GM13977 (cell line): ENCODE measurements around the gene PUS3.

Experiments used
- DNase-seq: peaks from one replicate; pipeline ENCODE4 v3.0.0; 2012; ENCODE audit warnings: low spot score
- CTCF ChIP-seq: IDR thresholded peaks from 2 replicates; pipeline ENCODE4 v1.5.1; 2012; ENCODE audit warnings: mild to moderate bottlenecking, control low read depth; ENCODE audit not compliant: insufficient read depth; ENCODE audit errors: extremely low read depth, missing control alignments
- in situ Hi-C: fragments of 300-500 bp; cut with MboI; formaldehyde crosslinking; loops from one replicate; pipeline ENCODE4 v1.12.0; 2022; ENCODE audit warnings: low sequenced_read_pairs, low pct_unique_long_range_greater_than_20kb, mixed read lengths, inconsistent platforms; ENCODE audit not compliant: unreplicated experiment

The PUS3 gene

DNA sequence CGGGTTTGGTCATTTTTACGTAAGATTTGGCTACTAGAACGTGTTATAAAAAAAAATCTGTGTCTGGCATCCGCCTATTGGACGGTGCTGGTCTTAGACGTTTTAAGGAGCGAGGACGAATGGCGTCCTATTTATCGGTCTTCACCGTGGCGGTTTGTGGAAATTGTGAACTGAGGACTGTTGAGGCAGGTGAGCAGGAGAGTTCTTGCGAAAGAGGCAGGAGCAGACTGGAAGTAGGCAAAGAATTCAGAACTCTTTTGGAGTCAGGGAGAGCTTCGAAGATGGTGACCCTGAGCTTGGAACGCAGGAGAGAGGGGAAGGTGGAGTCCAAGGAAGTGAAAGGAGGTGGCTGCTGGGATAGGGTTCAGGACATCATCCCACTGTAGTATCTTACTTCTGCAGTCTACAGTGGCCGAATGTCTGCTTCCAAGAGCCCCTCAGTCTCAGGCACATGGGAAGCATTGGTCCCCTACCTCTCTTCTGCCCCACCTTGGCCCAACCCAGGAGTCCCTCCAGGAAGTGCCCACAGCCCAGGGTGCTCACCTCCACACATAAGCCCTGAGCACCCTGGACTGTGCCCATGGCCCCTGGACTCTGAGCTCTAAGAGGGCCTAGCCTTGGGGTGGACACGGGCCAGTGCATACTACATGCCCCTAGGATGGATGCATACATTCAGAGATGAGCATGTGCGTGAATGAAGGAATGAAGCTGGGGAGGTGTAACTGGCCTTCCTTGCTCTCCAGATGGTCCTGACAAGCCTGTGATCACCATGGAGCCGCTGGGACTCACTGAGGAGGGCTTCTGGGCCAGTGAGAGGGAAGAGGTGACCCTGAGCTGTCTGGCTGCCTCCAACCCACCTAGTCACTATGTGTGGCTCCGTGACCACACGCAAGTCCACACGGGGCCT lies 46.5 kb upstream of the PUS3 start:
- no peak for DNase-seq
- in situ Hi-C loops, result no loop called here
- TF ChIP-seq CTCF, result no peak

DNA sequence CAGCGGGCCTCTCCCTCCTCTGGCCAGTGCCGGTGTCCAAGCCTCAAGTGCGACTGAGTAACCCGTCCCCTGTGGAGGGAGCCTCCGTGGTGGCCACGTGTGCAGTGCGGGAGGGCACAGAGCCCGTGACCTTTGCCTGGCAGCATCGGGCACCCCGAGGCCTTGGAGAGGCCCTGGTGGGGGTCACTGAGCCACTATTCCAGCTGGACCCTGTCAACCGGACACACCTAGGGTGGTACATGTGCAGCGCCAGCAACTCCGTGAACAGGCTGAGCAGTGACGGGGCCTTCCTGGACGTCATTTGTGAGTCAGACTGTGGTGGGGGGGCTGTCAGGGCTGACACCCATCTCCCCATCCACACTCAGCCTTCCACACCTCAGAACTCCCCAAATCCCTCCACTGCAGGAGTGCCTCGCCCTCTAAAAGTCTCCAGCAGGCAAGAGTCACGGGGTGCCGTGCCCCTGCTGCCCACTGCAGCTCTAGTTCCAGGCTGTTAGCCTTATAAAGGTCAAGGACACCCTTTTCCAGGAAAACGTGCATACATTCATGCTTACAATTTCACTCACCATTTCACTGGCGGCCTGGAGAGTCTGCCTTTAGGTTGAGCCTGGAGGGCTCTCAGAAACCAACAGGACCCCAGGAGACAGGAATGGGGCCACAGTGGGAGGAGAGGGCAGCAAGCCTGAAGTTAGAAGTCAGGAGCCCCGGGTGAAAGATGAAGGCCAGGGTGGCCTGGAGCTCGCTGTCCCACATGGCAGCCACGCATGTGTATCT lies 45.5 kb upstream of the PUS3 start:
- DNase-seq, result no peak
- in situ Hi-C loops, result no loop called here
- no peak for TF ChIP-seq CTCF

GRCh38 chr11:125947419-125948277 lies 44.6 kb upstream of the PUS3 start:
- in situ Hi-C loops, result no loop called here
- DNase-seq, result no peak
- no peak for TF ChIP-seq CTCF

- no peak for DNase-seq
- in situ Hi-C loops, result no loop called here
- no peak for TF ChIP-seq CTCF
Measured at GRCh38 chr11:125946712-125947418, 43.9 kb upstream of the PUS3 start.

- in situ Hi-C loops, result no loop called here
- TF ChIP-seq CTCF, result no peak
- DNase-seq, result no peak
Measured at GRCh38 chr11:125945797-125946520, 43.0 kb upstream of the PUS3 start, which contains the start of gene VSIG10L2. Gene VSIG10L2, plus strand, starts transcription at chr11:125946044. Its CDS starts 12 bp downstream, at chr11:125946056.
